Measurements from ENCODE around the gene WDR45B.

- TF ChIP-seq GATA2 (IDR thresholded peaks at IDR 0.05; ENCODE audit: low read depth, low read length): no peak
- TF ChIP-seq GATA3 (IDR thresholded peaks at IDR 0.05; ENCODE audit: low read depth, low read length): no peak
These were observed 30.1 kb upstream of the WDR45B start for GRCh38 chr17:82678265-82678891.
